Activated naive CD4-positive, alpha-beta T cell treated with anti-CD3 and anti-CD28 coated beads for 36 hours (primary cell): ENCODE measurements around the gene MUC6. TPM values are rescaled to one million over a fixed set of nuclear protein-coding genes. Genes with fewer than 3 reads are reported as not detected.
A peak's percentile ranks its signal among the peaks of the same experiment; 100 is the strongest.
"Not testable (repeated sequence)": the region's sequence is repeated elsewhere in the genome, so short reads cannot be mapped to it uniquely, and the experiment has no call there.

Source experiments
- CTCF ChIA-PET: fragments of 350-600 bp; sonication (Branson Sonifier 250); formaldehyde crosslinking; loops from one replicate; lab custom pipeline; 2021; ENCODE audit warnings: antibody characterized with exemption; lab: Charles Lee
- DNase-seq: peaks from one replicate; pipeline ENCODE4 v3.0.0-alpha.2; 2020
- H3K27ac Mint-ChIP-seq: one replicate; pipeline ENCODE4 v1.8.0; 2021; ENCODE audit warnings: mild to moderate bottlenecking, mixed read lengths
- H3K27me3 Mint-ChIP-seq: one replicate; pipeline ENCODE4 v1.8.0; 2021; ENCODE audit warnings: low read depth, mixed read lengths
- H3K36me3 Mint-ChIP-seq: one replicate; pipeline ENCODE4 v1.8.0; 2021; ENCODE audit warnings: low read depth, mixed read lengths
- H3K4me1 Mint-ChIP-seq: one replicate; pipeline ENCODE4 v1.8.0; 2021; ENCODE audit warnings: low read depth, mixed read lengths
- H3K4me3 Mint-ChIP-seq: one replicate; pipeline ENCODE4 v1.8.0; 2021; ENCODE audit warnings: mild to moderate bottlenecking, moderate library complexity, mixed read lengths
- H3K9me3 Mint-ChIP-seq: one replicate; pipeline ENCODE4 v1.8.0; 2021; ENCODE audit warnings: mixed read lengths
- intact Hi-C: fragments of 100-400 bp; cut with micrococcal nuclease; formaldehyde crosslinking; loops from one replicate; pipeline ENCODE4 v1.15.1; 2023
- total RNA-seq, 2 experiments: library from RNA; stranded (reverse); gene quantifications; one replicate each; pipeline ENCODE4 v1.2.3, GENCODE V29; 2021

Gene MUC6
- total RNA-seq, 2 experiments from 2014 or later: not detected

GRCh38 chr11:984546-984945 lies 52.0 kb downstream of the MUC6 start:
- Mint-ChIP-seq H3K4me1 (no peaks in the 10 kb centered on the region), H3K27me3 (no peaks in the 10 kb centered on the region), H3K36me3 (peaks cover 7% of the 10 kb centered on the region), H3K27ac (no peak overlapping the region), H3K9me3 (no peaks in the 10 kb centered on the region), H3K4me3 (no peak overlapping the region)
- intact Hi-C loops: no loop called here
- DNase-seq: no peak
- CTCF ChIA-PET: no interaction called here

- DNase-seq: no peak
- Mint-ChIP-seq H3K4me1 (no peaks in the 10 kb centered on the region), H3K36me3 (peaks cover 5% of the 10 kb centered on the region), H3K4me3 (no peak overlapping the region), H3K27me3 (no peaks in the 10 kb centered on the region), H3K27ac (no peak overlapping the region), H3K9me3 (no peaks in the 10 kb centered on the region)
- CTCF ChIA-PET: no interaction called here
- intact Hi-C loops: no loop called here
Observed at GRCh38 chr11:981764-982163, 54.8 kb downstream of the MUC6 start.

GRCh38 chr11:980438-981357 lies 55.8 kb downstream of the MUC6 start:
- CTCF ChIA-PET: no interaction called here
- Mint-ChIP-seq H3K9me3 (no peaks in the 10 kb centered on the region), H3K4me1 (peaks cover 2% of the 10 kb centered on the region), H3K36me3 (peaks cover 6% of the 10 kb centered on the region), H3K4me3 (no peak overlapping the region), H3K27me3 (no peaks in the 10 kb centered on the region), H3K27ac (no peak overlapping the region)
- no peak for DNase-seq
- intact Hi-C loops: no loop called here

GRCh38 chr11:978781-979180 lies 57.7 kb downstream of the MUC6 start:
- Mint-ChIP-seq H3K36me3 (peaks cover 3% of the 10 kb centered on the region), H3K27me3 (no peaks in the 10 kb centered on the region), H3K4me3 (no peak overlapping the region), H3K4me1 (peaks cover 2% of the 10 kb centered on the region), H3K27ac (no peak overlapping the region), H3K9me3 (no peaks in the 10 kb centered on the region)
- intact Hi-C loops: no loop called here
- DNase-seq: no peak
- CTCF ChIA-PET: no interaction called here

- Mint-ChIP-seq H3K27me3 (no peaks in the 10 kb centered on the region), H3K9me3 (no peaks in the 10 kb centered on the region), H3K36me3 (peaks cover 3% of the 10 kb centered on the region), H3K27ac (no peak overlapping the region), H3K4me3 (no peak overlapping the region), H3K4me1 (peaks cover 2% of the 10 kb centered on the region)
- intact Hi-C loops: no loop called here
- DNase-seq: no peak
- CTCF ChIA-PET: no interaction called here
Observed at GRCh38 chr11:977830-978720, 58.4 kb downstream of the MUC6 start.

GRCh38 chr11:976431-977160 lies 59.9 kb downstream of the MUC6 start:
- CTCF ChIA-PET: interaction anchor here (0.7 kb wide), 1 partner anchor 41 kb away, joined by 3 read pairs; no protein-coding TSS in a partner anchor
- Mint-ChIP-seq H3K36me3 (peaks cover 6% of the 10 kb centered on the region), H3K9me3 (no peaks in the 10 kb centered on the region), H3K4me3 (no peak overlapping the region), H3K27ac (no peak overlapping the region), H3K4me1 (peaks cover 2% of the 10 kb centered on the region), H3K27me3 (no peaks in the 10 kb centered on the region)
- intact Hi-C loops: no loop called here
- DNase-seq: no peak

- no peak overlapping the region for H3K4me3 Mint-ChIP-seq
- peaks cover 6% of the 10 kb centered on the region for H3K4me1 Mint-ChIP-seq
- no peaks in the 10 kb centered on the region for H3K27me3 Mint-ChIP-seq
- peak; percentile 16 for DNase-seq
- peaks cover 8% of the 10 kb centered on the region for H3K36me3 Mint-ChIP-seq
- no peak overlapping the region for H3K27ac Mint-ChIP-seq
- CTCF ChIA-PET: interaction anchor here (0.7 kb wide), 1 partner anchor 42 kb away, joined by 3 read pairs; no protein-coding TSS in a partner anchor
- H3K9me3 Mint-ChIP-seq: no peaks in the 10 kb centered on the region
- intact Hi-C loops: no loop called here
Observed at GRCh38 chr11:975827-976226, 60.7 kb downstream of the MUC6 start.

- H3K27me3 Mint-ChIP-seq, H3K9me3 Mint-ChIP-seq, intact Hi-C loops, CTCF ChIA-PET, H3K36me3 Mint-ChIP-seq, DNase-seq, H3K27ac Mint-ChIP-seq, H3K4me3 Mint-ChIP-seq: not testable (repeated sequence)
- H3K4me1 Mint-ChIP-seq: peaks cover 10% of the 10 kb centered on the region
Observed at GRCh38 chr11:975376-975775, 61.1 kb downstream of the MUC6 start.

GRCh38 chr11:973237-973636 lies 63.3 kb downstream of the MUC6 start:
- DNase-seq: no peak
- CTCF ChIA-PET: no interaction called here
- Mint-ChIP-seq H3K4me3 (no peak overlapping the region), H3K9me3 (no peaks in the 10 kb centered on the region), H3K4me1 (peaks cover 27% of the 10 kb centered on the region), H3K27me3 (no peaks in the 10 kb centered on the region), H3K36me3 (peaks cover 11% of the 10 kb centered on the region), H3K27ac (no peak overlapping the region)
- intact Hi-C loops: loop anchor here (5.0 kb wide), 1 partner anchor 46 kb away; the partner anchor contains the start of gene AP2A2

GRCh38 chr11:972523-973211 lies 63.9 kb downstream of the MUC6 start:
- Mint-ChIP-seq H3K27ac (no peak overlapping the region), H3K4me1 (peaks cover 28% of the 10 kb centered on the region), H3K4me3 (no peak overlapping the region), H3K27me3 (no peaks in the 10 kb centered on the region), H3K9me3 (no peaks in the 10 kb centered on the region), H3K36me3 (peaks cover 11% of the 10 kb centered on the region)
- no peak for DNase-seq
- intact Hi-C loops: loop anchor here (5.0 kb wide), 1 partner anchor 45 kb away; the partner anchor contains the start of gene AP2A2
- CTCF ChIA-PET: no interaction called here

- no peak for DNase-seq
- Mint-ChIP-seq H3K9me3 (no peaks in the 10 kb centered on the region), H3K27ac (no peak overlapping the region), H3K4me3 (no peak overlapping the region), H3K36me3 (peaks cover 11% of the 10 kb centered on the region), H3K4me1 (peaks cover 28% of the 10 kb centered on the region), H3K27me3 (no peaks in the 10 kb centered on the region)
- intact Hi-C loops: loop anchor here (5.0 kb wide), 1 partner anchor 45 kb away; the partner anchor contains the start of gene AP2A2
- CTCF ChIA-PET: no interaction called here
Observed at GRCh38 chr11:971731-972365, 64.7 kb downstream of the MUC6 start.
